DOHH2 (cell line): ENCODE results near the gene KIF6.

Experiments used
- H3F3A ChIP-seq: fragments of 200-600 bp; sonication (generic), shearing (Covaris generic); 2 replicates; pipeline ENCODE4 v1.6.0; 2016; ENCODE audit warnings: antibody characterized with exemption, mild to moderate bottlenecking; ENCODE audit not compliant: control insufficient read depth, insufficient read depth
- H3K27ac ChIP-seq: fragments of 200-600 bp; sonication (generic); 2 replicates; pipeline ENCODE4 v1.5.1; 2014; ENCODE audit warnings: low read depth, mild to moderate bottlenecking, low read length, moderate library complexity
- H3K27me3 ChIP-seq: fragments of 200-600 bp; sonication (generic); 2 replicates; pipeline ENCODE4 v1.6.1; 2014; ENCODE audit warnings: mild to moderate bottlenecking, low read length, mixed read lengths; ENCODE audit not compliant: control insufficient read depth
- H3K36me3 ChIP-seq: fragments of 200-600 bp; sonication (generic); 2 replicates; pipeline ENCODE4 v1.6.1; 2014; ENCODE audit warnings: mild to moderate bottlenecking, low read length, moderate library complexity, mixed read lengths; ENCODE audit not compliant: control insufficient read depth
- H3K4me1 ChIP-seq: fragments of 200-600 bp; sonication (generic); 2 replicates; pipeline ENCODE4 v1.6.1; 2014; ENCODE audit warnings: mild to moderate bottlenecking, low read length, mixed read lengths; ENCODE audit not compliant: control insufficient read depth
- H3K4me2 ChIP-seq: fragments of 200-600 bp; sonication (generic); 2 replicates; pipeline ENCODE4 v1.6.0; 2014; ENCODE audit warnings: mild to moderate bottlenecking, low read length, moderate library complexity
- H3K4me3 ChIP-seq: fragments of 200-600 bp; sonication (generic); 2 replicates; pipeline ENCODE4 v1.5.1; 2014; ENCODE audit warnings: mild to moderate bottlenecking, low read length, mixed read lengths
- H3K79me2 ChIP-seq: fragments of 200-600 bp; sonication (generic); 2 replicates; pipeline ENCODE4 v1.6.1; 2014; ENCODE audit warnings: mild to moderate bottlenecking, low read length, mixed read lengths; ENCODE audit not compliant: control insufficient read depth
- H3K9me2 ChIP-seq: fragments of 200-600 bp; sonication (generic); replicated peaks from 2 replicates; pipeline ENCODE4 v1.6.1; 2014; ENCODE audit warnings: mild to moderate bottlenecking, low read length, mixed read lengths; ENCODE audit not compliant: control insufficient read depth
- H3K9me3 ChIP-seq: fragments of 200-600 bp; sonication (generic); 2 replicates; pipeline ENCODE4 v1.6.1; 2014; ENCODE audit warnings: antibody characterized with exemption, low read length, mixed read lengths; ENCODE audit not compliant: control insufficient read depth, insufficient read depth
- H4K20me1 ChIP-seq: fragments of 200-600 bp; sonication (generic); 2 replicates; pipeline ENCODE4 v1.6.0; 2014; ENCODE audit warnings: low read depth, mild to moderate bottlenecking, antibody characterized with exemption, low read length, moderate library complexity; ENCODE audit not compliant: control insufficient read depth, insufficient read depth
- CTCF ChIP-seq: fragments of 200-600 bp; sonication (generic); IDR thresholded peaks from one replicate; pipeline ENCODE4 v1.5.1; 2014; ENCODE audit warnings: antibody characterized with exemption, mild to moderate bottlenecking, low read depth, low read length; ENCODE audit not compliant: poor library complexity, severe bottlenecking
- EZH2phosphoT487 ChIP-seq: fragments of 200-600 bp; sonication (generic); IDR thresholded peaks from 2 replicates; pipeline ENCODE4 v1.6.1; 2017; ENCODE audit warnings: borderline replicate concordance, mild to moderate bottlenecking, antibody characterized with exemption, low read length, moderate library complexity, mixed read lengths

The KIF6 gene

GRCh38 chr6:39378175-39378959 lies 346.8 kb downstream of the KIF6 start:
- Histone ChIP-seq H3K9me3 (no peaks in the 10 kb centered on the region), H3K36me3 (no peaks in the 10 kb centered on the region), H3K4me3 (no peak overlapping the region), H3K4me2 (no peak overlapping the region), H3K79me2 (no peaks in the 10 kb centered on the region), H3K9me2 (no peaks in the 10 kb centered on the region), H4K20me1 (no peaks in the 10 kb centered on the region), H3K4me1 (no peaks in the 10 kb centered on the region), H3F3A (no peaks in the 10 kb centered on the region), H3K27me3 (peaks cover 4% of the 10 kb centered on the region; the same call in 1 of the 2 replicates), H3K27ac (no peak overlapping the region)
- TF ChIP-seq EZH2phosphoT487 (no peak), CTCF (no peak)

DNA sequence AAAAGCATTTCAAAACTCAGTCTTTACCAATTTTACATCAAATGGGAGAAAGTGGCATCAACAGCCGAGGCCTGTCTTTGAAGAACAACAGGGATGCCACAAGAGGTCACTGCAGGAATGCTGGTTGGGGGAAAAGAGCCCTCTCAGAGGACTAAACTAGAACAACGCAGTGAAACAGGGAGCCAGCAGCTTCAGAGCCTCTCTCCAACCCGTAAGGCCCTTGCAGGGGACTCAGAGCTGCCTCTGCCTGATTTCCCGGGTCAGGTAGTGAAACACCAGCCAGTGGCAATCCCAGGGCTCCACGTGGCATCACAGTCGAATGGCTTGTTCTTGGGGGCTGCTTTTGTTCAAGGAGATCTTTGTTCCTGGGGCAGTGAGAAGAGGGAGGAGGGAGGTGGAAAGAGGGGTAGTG lies 347.7 kb downstream of the KIF6 start:
- Histone ChIP-seq H3K36me3 (no peaks in the 10 kb centered on the region), H3K4me2 (no peak overlapping the region), H3K79me2 (no peaks in the 10 kb centered on the region), H3F3A (no peaks in the 10 kb centered on the region), H3K27ac (no peak overlapping the region), H3K27me3 (peaks cover 4% of the 10 kb centered on the region; the same call in 1 of the 2 replicates), H3K9me2 (no peaks in the 10 kb centered on the region), H3K9me3 (no peaks in the 10 kb centered on the region), H4K20me1 (no peaks in the 10 kb centered on the region), H3K4me3 (no peak overlapping the region), H3K4me1 (no peaks in the 10 kb centered on the region)
- TF ChIP-seq CTCF (no peak), EZH2phosphoT487 (no peak)

DNA sequence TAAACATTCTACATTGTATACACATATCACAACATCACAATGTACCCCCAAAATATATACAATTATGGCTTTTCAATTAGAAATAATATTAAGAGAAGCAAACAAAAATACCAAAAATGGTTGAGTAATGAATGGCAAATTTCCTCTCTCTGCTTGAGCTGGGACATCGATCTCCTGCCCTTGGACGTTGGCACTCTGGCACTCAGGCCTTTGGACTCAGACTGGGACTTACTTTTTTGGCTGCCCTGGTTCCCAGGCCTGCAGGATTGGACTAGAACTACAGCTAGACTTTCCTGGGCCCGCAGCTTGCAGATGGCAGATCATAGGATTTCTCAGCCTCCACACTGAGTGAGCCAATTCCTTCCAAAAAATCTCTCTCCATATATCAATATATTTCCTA lies 349.8 kb downstream of the KIF6 start:
- no peaks in the 10 kb centered on the region for H3K4me1 ChIP-seq
- no peak overlapping the region for H3K27ac ChIP-seq
- H3K36me3 ChIP-seq: no peaks in the 10 kb centered on the region

More for the DNA sequence above, 349.8 kb downstream of the KIF6 start:
- TF ChIP-seq CTCF (no peak), EZH2phosphoT487 (no peak)
- H3K4me3 ChIP-seq: no peak overlapping the region
- H3K27me3 ChIP-seq: peaks cover 4% of the 10 kb centered on the region; the same call in 1 of the 2 replicates
- H3F3A ChIP-seq: no peaks in the 10 kb centered on the region
- no peak overlapping the region for H3K4me2 ChIP-seq
- H3K9me3 ChIP-seq: no peaks in the 10 kb centered on the region
- H3K9me2 ChIP-seq: no peaks in the 10 kb centered on the region
- no peaks in the 10 kb centered on the region for H4K20me1 ChIP-seq
- no peaks in the 10 kb centered on the region for H3K79me2 ChIP-seq
